ENCODE data around the gene NR6A1.
A peak's percentile ranks its signal among the peaks of the same experiment; 100 is the strongest.

Gene NR6A1

DNA sequence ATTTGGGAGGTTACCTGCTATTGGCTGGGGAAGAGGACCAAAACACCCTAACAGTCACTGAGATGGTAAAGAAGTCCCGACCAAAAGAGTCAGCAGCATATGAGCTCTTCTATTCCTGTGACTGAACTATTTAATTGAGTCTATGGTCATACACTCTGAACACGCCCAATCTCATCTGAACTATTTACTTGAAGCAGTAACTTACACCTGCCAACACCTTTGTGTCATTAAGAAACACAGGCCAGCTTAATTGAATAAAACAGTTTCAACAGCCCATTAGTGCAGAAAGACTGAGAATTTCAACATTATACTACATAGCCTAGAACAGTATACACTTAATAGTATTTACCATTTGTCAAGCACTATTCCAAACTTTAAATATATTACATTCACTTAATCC is 47.8 kb downstream of the NR6A1 start:
- Histone ChIP-seq H2BK12ac (ENCODE audit: low read length in 2 of 2) (no peak overlapping the region), H2BK120ac (ENCODE audit: low read depth, low read length) (no peak overlapping the region), H2AFZ (ENCODE audit: low read depth, low read length) (no peak overlapping the region), H3K23ac (ENCODE audit: low read length in 2 of 2) (no peak overlapping the region), H3K9me3 (ENCODE audit: control insufficient read depth, low read length) (no peaks in the 10 kb centered on the region), H3K4me1 (ENCODE audit: control insufficient read depth, insufficient read depth, low read depth, low read length) (no peaks in the 10 kb centered on the region), H2AK5ac (ENCODE audit: low read length, severe bottlenecking) (no peak overlapping the region), H4K8ac (ENCODE audit: low read length) (no peak overlapping the region), H3K9ac (ENCODE audit: low read length) (no peak overlapping the region), H3K4me3 (ENCODE audit: insufficient read depth in 1 of 2, low read depth in 1 of 2, low read length in 2 of 2) (no peak overlapping the region), H3K36me3 (ENCODE audit: control insufficient read depth in 1 of 2, insufficient read depth in 2 of 2, low read depth in 1 of 2, low read length in 2 of 2) (peaks cover 0 to 3% of the 10 kb centered on the region in 2 experiments), H3K4me2 (ENCODE audit: low read length, poor library complexity, severe bottlenecking) (no peak overlapping the region), H3K27me3 (ENCODE audit: control insufficient read depth in 1 of 2, insufficient read depth in 1 of 2, low read length in 2 of 2) (no peaks in the 10 kb centered on the region), H3K14ac (ENCODE audit: low read length in 2 of 2) (no peak overlapping the region), H3K4ac (ENCODE audit: low read depth in 1 of 2, low read length in 2 of 2) (no peak overlapping the region), H3K18ac (ENCODE audit: low read depth in 1 of 2, low read length in 2 of 2) (no peak overlapping the region), H2BK5ac (ENCODE audit: low read depth, low read length, poor library complexity, severe bottlenecking) (no peak overlapping the region), H3K27ac (ENCODE audit: low read length, poor library complexity, severe bottlenecking) (no peak overlapping the region), H4K91ac (ENCODE audit: low read length) (no peak overlapping the region), H3K79me1 (replicated peaks; ENCODE audit: low read length, poor library complexity, severe bottlenecking) (peaks cover 4% of the 10 kb centered on the region), H2BK15ac (ENCODE audit: low read depth, poor library complexity, severe bottlenecking) (no peak overlapping the region)
- WGBS: 88% methylated on average over 2 of the region's 2 CpGs
- DNase-seq: no peak

- Histone ChIP-seq H3K27me3 (ENCODE audit: control insufficient read depth in 1 of 2, insufficient read depth in 1 of 2, low read length in 2 of 2) (no peaks in the 10 kb centered on the region), H3K4ac (ENCODE audit: low read depth in 1 of 2, low read length in 2 of 2) (no peak overlapping the region), H3K27ac (ENCODE audit: low read length, poor library complexity, severe bottlenecking) (no peak overlapping the region), H2BK12ac (ENCODE audit: low read length in 2 of 2) (no peak overlapping the region), H3K9ac (ENCODE audit: low read length) (peak overlapping the region; percentile 7), H3K4me3 (ENCODE audit: insufficient read depth in 1 of 2, low read depth in 1 of 2, low read length in 2 of 2) (peak overlapping the region in 1 of 2 experiments; percentile 22), H3K79me1 (replicated peaks; ENCODE audit: low read length, poor library complexity, severe bottlenecking) (peaks cover 7% of the 10 kb centered on the region), H2AFZ (ENCODE audit: low read depth, low read length) (no peak overlapping the region), H3K18ac (ENCODE audit: low read depth in 1 of 2, low read length in 2 of 2) (no peak overlapping the region), H3K36me3 (ENCODE audit: control insufficient read depth in 1 of 2, insufficient read depth in 2 of 2, low read depth in 1 of 2, low read length in 2 of 2) (peaks cover 0 to 3% of the 10 kb centered on the region in 2 experiments), H3K23ac (ENCODE audit: low read length in 2 of 2) (no peak overlapping the region), H2BK120ac (ENCODE audit: low read depth, low read length) (no peak overlapping the region), H4K91ac (ENCODE audit: low read length) (no peak overlapping the region), H3K4me2 (ENCODE audit: low read length, poor library complexity, severe bottlenecking) (no peak overlapping the region), H3K4me1 (ENCODE audit: control insufficient read depth, insufficient read depth, low read depth, low read length) (no peaks in the 10 kb centered on the region), H3K14ac (ENCODE audit: low read length in 2 of 2) (no peak overlapping the region), H2BK15ac (ENCODE audit: low read depth, poor library complexity, severe bottlenecking) (no peak overlapping the region), H3K9me3 (ENCODE audit: control insufficient read depth, low read length) (no peaks in the 10 kb centered on the region), H2BK5ac (ENCODE audit: low read depth, low read length, poor library complexity, severe bottlenecking) (no peak overlapping the region), H4K8ac (ENCODE audit: low read length) (no peak overlapping the region), H2AK5ac (ENCODE audit: low read length, severe bottlenecking) (no peak overlapping the region)
- DNase-seq: peak; percentile 62
- 30% methylated on average over 5 of the region's 5 CpGs for WGBS
Measured at GRCh38 chr9:124721109-124721906, 49.8 kb downstream of the NR6A1 start.

GRCh38 chr9:124720429-124721108 is 50.5 kb downstream of the NR6A1 start:
- 81% methylated on average over 3 of the region's 3 CpGs for WGBS
- Histone ChIP-seq H4K91ac (ENCODE audit: low read length) (no peak overlapping the region), H3K9ac (ENCODE audit: low read length) (no peak overlapping the region), H3K4ac (ENCODE audit: low read depth in 1 of 2, low read length in 2 of 2) (no peak overlapping the region), H2BK5ac (ENCODE audit: low read depth, low read length, poor library complexity, severe bottlenecking) (no peak overlapping the region), H2AFZ (ENCODE audit: low read depth, low read length) (no peak overlapping the region), H3K9me3 (ENCODE audit: control insufficient read depth, low read length) (no peaks in the 10 kb centered on the region), H2AK5ac (ENCODE audit: low read length, severe bottlenecking) (no peak overlapping the region), H3K18ac (ENCODE audit: low read depth in 1 of 2, low read length in 2 of 2) (no peak overlapping the region), H2BK120ac (ENCODE audit: low read depth, low read length) (no peak overlapping the region), H3K79me1 (replicated peaks; ENCODE audit: low read length, poor library complexity, severe bottlenecking) (peaks cover 7% of the 10 kb centered on the region), H3K4me1 (ENCODE audit: control insufficient read depth, insufficient read depth, low read depth, low read length) (no peaks in the 10 kb centered on the region), H3K27me3 (ENCODE audit: control insufficient read depth in 1 of 2, insufficient read depth in 1 of 2, low read length in 2 of 2) (no peaks in the 10 kb centered on the region), H3K23ac (ENCODE audit: low read length in 2 of 2) (no peak overlapping the region), H2BK15ac (ENCODE audit: low read depth, poor library complexity, severe bottlenecking) (no peak overlapping the region), H2BK12ac (ENCODE audit: low read length in 2 of 2) (no peak overlapping the region), H3K4me2 (ENCODE audit: low read length, poor library complexity, severe bottlenecking) (no peak overlapping the region), H4K8ac (ENCODE audit: low read length) (no peak overlapping the region), H3K27ac (ENCODE audit: low read length, poor library complexity, severe bottlenecking) (no peak overlapping the region), H3K36me3 (ENCODE audit: control insufficient read depth in 1 of 2, insufficient read depth in 2 of 2, low read depth in 1 of 2, low read length in 2 of 2) (peaks cover 0 to 3% of the 10 kb centered on the region in 2 experiments), H3K14ac (ENCODE audit: low read length in 2 of 2) (no peak overlapping the region), H3K4me3 (ENCODE audit: insufficient read depth in 1 of 2, low read depth in 1 of 2, low read length in 2 of 2) (no peak overlapping the region)
- DNase-seq: no peak

- H3K4ac ChIP-seq (ENCODE audit: low read depth in 1 of 2, low read length in 2 of 2): no peak overlapping the region
- H3K4me1 ChIP-seq (ENCODE audit: control insufficient read depth, insufficient read depth, low read depth, low read length): no peaks in the 10 kb centered on the region
- no peak overlapping the region for H3K14ac ChIP-seq (ENCODE audit: low read length in 2 of 2)
Measured at GRCh38 chr9:124718928-124719327, 52.2 kb downstream of the NR6A1 start.

More at GRCh38 chr9:124718928-124719327, 52.2 kb downstream of the NR6A1 start:
- H3K4me2 ChIP-seq (ENCODE audit: low read length, poor library complexity, severe bottlenecking): no peak overlapping the region
- no peak overlapping the region for H2AK5ac ChIP-seq (ENCODE audit: low read length, severe bottlenecking)
- H2AFZ ChIP-seq (ENCODE audit: low read depth, low read length): no peak overlapping the region
- no peak overlapping the region for H2BK12ac ChIP-seq (ENCODE audit: low read length in 2 of 2)
- no peak overlapping the region for H2BK15ac ChIP-seq (ENCODE audit: low read depth, poor library complexity, severe bottlenecking)
- no peak overlapping the region for H2BK5ac ChIP-seq (ENCODE audit: low read depth, low read length, poor library complexity, severe bottlenecking)
- H3K27me3 ChIP-seq (ENCODE audit: control insufficient read depth in 1 of 2, insufficient read depth in 1 of 2, low read length in 2 of 2): no peaks in the 10 kb centered on the region
- no peak overlapping the region for H4K8ac ChIP-seq (ENCODE audit: low read length)
- no peak overlapping the region for H2BK120ac ChIP-seq (ENCODE audit: low read depth, low read length)
- no peak overlapping the region for H4K91ac ChIP-seq (ENCODE audit: low read length)
- no peak overlapping the region for H3K9ac ChIP-seq (ENCODE audit: low read length)
- H3K79me1 ChIP-seq (replicated peaks; ENCODE audit: low read length, poor library complexity, severe bottlenecking): peaks cover 9% of the 10 kb centered on the region
- no peaks in the 10 kb centered on the region for H3K9me3 ChIP-seq (ENCODE audit: control insufficient read depth, low read length)
- 96% methylated on average over 5 of the region's 6 CpGs for WGBS
- peaks cover 0 to 3% of the 10 kb centered on the region in 2 experiments for H3K36me3 ChIP-seq (ENCODE audit: control insufficient read depth in 1 of 2, insufficient read depth in 2 of 2, low read depth in 1 of 2, low read length in 2 of 2)
- no peak overlapping the region for H3K4me3 ChIP-seq (ENCODE audit: insufficient read depth in 1 of 2, low read depth in 1 of 2, low read length in 2 of 2)
- H3K27ac ChIP-seq (ENCODE audit: low read length, poor library complexity, severe bottlenecking): no peak overlapping the region
- H3K18ac ChIP-seq (ENCODE audit: low read depth in 1 of 2, low read length in 2 of 2): no peak overlapping the region
- DNase-seq: no peak
- no peak overlapping the region for H3K23ac ChIP-seq (ENCODE audit: low read length in 2 of 2)
